Measurements from ENCODE around the gene AGPAT4. TPM values are rescaled to one million over a fixed set of nuclear protein-coding genes. Genes with fewer than 3 reads are reported as not detected.

Gene AGPAT4
- total RNA-seq, 2 donors from 2014 or later, result 61.0 to 61.1 TPM

DNA sequence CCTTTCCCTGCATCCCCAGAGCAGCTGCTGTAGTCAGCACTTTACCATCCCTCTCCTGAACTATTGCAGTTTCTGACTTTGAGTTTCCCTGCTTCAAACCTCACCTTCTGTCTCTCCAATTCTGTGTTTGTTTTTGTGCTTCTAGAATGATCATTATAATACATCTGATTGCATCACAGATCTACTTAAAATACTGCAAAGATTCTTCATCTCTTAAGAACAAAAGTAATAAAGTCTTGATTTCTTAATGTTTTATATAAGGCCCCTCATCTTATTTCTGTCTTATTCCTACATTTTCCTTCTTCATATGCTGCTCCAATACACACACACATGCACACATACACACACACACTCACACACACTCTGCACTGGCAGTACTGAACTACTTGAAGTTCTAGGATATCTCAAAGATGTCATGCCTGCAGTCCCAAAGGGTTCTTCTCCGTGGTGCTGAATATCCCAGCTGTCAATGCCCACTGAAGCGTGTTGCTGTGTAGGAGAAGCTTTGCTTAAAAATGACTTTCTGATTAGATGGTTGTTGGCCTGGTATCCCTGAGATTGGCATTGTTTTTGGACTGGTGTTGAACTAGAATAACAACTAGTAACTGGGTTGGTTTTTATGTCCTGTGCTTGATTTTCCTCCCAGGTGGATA is 185.1 kb downstream of the AGPAT4 start:
- no peak overlapping the region for H3K27ac ChIP-seq (ENCODE audit: low read depth, low read length)
- no peaks in the 10 kb centered on the region for H3K9me3 ChIP-seq (ENCODE audit: control insufficient read depth, low read length)
- TF ChIP-seq, protein P1, sequence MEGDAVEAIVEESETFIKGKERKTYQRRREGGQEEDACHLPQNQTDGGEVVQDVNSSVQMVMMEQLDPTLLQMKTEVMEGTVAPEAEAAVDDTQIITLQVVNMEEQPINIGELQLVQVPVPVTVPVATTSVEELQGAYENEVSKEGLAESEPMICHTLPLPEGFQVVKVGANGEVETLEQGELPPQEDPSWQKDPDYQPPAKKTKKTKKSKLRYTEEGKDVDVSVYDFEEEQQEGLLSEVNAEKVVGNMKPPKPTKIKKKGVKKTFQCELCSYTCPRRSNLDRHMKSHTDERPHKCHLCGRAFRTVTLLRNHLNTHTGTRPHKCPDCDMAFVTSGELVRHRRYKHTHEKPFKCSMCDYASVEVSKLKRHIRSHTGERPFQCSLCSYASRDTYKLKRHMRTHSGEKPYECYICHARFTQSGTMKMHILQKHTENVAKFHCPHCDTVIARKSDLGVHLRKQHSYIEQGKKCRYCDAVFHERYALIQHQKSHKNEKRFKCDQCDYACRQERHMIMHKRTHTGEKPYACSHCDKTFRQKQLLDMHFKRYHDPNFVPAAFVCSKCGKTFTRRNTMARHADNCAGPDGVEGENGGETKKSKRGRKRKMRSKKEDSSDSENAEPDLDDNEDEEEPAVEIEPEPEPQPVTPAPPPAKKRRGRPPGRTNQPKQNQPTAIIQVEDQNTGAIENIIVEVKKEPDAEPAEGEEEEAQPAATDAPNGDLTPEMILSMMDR (conservative IDR thresholded peaks at IDR 0.05), result no peak
- Mint-ChIP-seq H3K27ac (no peak overlapping the region), H3K4me3 (no peak overlapping the region), H3K36me3 (ENCODE audit: low read depth) (peaks cover 61% of the 10 kb centered on the region), H3K27me3 (ENCODE audit: insufficient read depth) (no peaks in the 10 kb centered on the region), H3K4me1 (no peaks in the 10 kb centered on the region), H3K9me3 (no peaks in the 10 kb centered on the region)
- no peak for DNase-seq
- no peak overlapping the region for H3K4me3 ChIP-seq (ENCODE audit: low read length)
- WGBS, 2 experiments (ENCODE audit: insufficient coverage in 1 of 2, insufficient read length in 1 of 2), result 85 to 88% methylated on average over 2 of the region's 2 CpGs
- peaks cover 95% of the 10 kb centered on the region for H3K36me3 ChIP-seq (ENCODE audit: control insufficient read depth, insufficient read depth, low read length)
- no peak overlapping the region for H3K9ac ChIP-seq (ENCODE audit: extremely low read depth, low read length, poor library complexity, severe bottlenecking)
- no peaks in the 10 kb centered on the region for H3K4me1 ChIP-seq (ENCODE audit: control insufficient read depth, insufficient read depth, low read length)
- H3K27me3 ChIP-seq (ENCODE audit: control insufficient read depth, insufficient read depth, low read length, poor library complexity, severe bottlenecking), result no peaks in the 10 kb centered on the region

DNA sequence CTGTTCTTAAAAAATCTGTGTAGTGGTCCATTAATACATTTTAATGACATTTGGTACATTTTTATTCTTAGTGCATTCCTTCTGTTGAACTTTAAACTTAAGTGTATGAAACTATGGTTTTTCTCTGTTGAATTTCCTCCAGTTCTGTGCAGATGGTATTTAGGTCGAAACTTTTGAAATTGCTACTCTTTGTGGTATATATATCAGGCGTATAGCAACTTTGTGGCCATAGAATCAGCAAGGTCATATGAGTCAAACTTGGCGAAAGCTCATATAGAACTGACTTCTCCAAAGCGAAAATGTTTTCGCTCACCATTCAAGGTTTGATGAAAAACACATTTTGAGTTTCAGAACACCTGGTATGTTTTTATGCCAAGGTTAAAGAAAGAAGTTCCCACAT is 188.6 kb downstream of the AGPAT4 start:
- peaks cover 45% of the 10 kb centered on the region for H3K36me3 Mint-ChIP-seq (ENCODE audit: low read depth)
- no peaks in the 10 kb centered on the region for H3K27me3 Mint-ChIP-seq (ENCODE audit: insufficient read depth)
- Histone ChIP-seq H3K9me3 (ENCODE audit: control insufficient read depth, low read length) (no peaks in the 10 kb centered on the region), H3K4me3 (ENCODE audit: low read length) (no peak overlapping the region), H3K27ac (ENCODE audit: low read depth, low read length) (no peak overlapping the region), H3K9ac (ENCODE audit: extremely low read depth, low read length, poor library complexity, severe bottlenecking) (no peak overlapping the region), H3K4me1 (ENCODE audit: control insufficient read depth, insufficient read depth, low read length) (no peaks in the 10 kb centered on the region), H3K27me3 (ENCODE audit: control insufficient read depth, insufficient read depth, low read length, poor library complexity, severe bottlenecking) (no peaks in the 10 kb centered on the region), H3K36me3 (ENCODE audit: control insufficient read depth, insufficient read depth, low read length) (peaks cover 99% of the 10 kb centered on the region)
- H3K4me1 Mint-ChIP-seq, result no peaks in the 10 kb centered on the region
- no peak for DNase-seq
- 95 to 100% methylated on average over 5 of the region's 5 CpGs for WGBS, 2 experiments (ENCODE audit: insufficient coverage in 1 of 2, insufficient read length in 1 of 2)
- TF ChIP-seq, protein P1 (conservative IDR thresholded peaks at IDR 0.05), result no peak
- H3K4me3 Mint-ChIP-seq, result no peak overlapping the region
- no peak overlapping the region for H3K27ac Mint-ChIP-seq
- H3K9me3 Mint-ChIP-seq, result no peaks in the 10 kb centered on the region

DNA sequence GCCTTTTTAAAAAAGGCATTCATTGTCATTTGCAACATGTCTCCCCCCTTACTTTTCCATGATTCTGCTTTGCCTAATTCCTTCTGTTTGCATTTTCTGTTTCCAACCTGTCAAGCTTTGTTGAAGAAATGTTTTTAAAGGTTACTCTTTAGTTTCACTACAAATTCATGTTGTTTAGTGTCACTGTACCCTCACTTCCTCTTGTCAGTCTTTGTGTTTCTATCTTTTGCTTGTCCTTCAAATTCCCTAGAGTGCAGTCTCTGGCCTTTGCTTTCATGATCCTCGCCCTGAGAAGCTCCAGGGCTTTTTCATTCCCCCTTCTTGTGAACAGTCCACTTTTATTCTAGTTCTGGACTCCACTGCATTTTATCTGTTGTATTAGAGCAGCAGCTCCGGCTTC is 191.6 kb downstream of the AGPAT4 start:
- TF ChIP-seq, protein P1 (conservative IDR thresholded peaks at IDR 0.05), result no peak
- no peaks in the 10 kb centered on the region for H3K9me3 Mint-ChIP-seq
- no peaks in the 10 kb centered on the region for H3K4me1 Mint-ChIP-seq
- 93 to 100% methylated on average over 2 of the region's 2 CpGs for WGBS, 2 experiments (ENCODE audit: insufficient coverage in 1 of 2, insufficient read length in 1 of 2)
- Histone ChIP-seq H3K27ac (ENCODE audit: low read depth, low read length) (peak overlapping the region; percentile 11), H3K36me3 (ENCODE audit: control insufficient read depth, insufficient read depth, low read length) (peaks cover 82% of the 10 kb centered on the region), H3K4me3 (ENCODE audit: low read length) (no peak overlapping the region), H3K27me3 (ENCODE audit: control insufficient read depth, insufficient read depth, low read length, poor library complexity, severe bottlenecking) (no peaks in the 10 kb centered on the region), H3K4me1 (ENCODE audit: control insufficient read depth, insufficient read depth, low read length) (no peaks in the 10 kb centered on the region), H3K9me3 (ENCODE audit: control insufficient read depth, low read length) (no peaks in the 10 kb centered on the region), H3K9ac (ENCODE audit: extremely low read depth, low read length, poor library complexity, severe bottlenecking) (no peak overlapping the region)
- H3K36me3 Mint-ChIP-seq (ENCODE audit: low read depth), result peaks cover 27% of the 10 kb centered on the region
- no peaks in the 10 kb centered on the region for H3K27me3 Mint-ChIP-seq (ENCODE audit: insufficient read depth)
- DNase-seq, result no peak
- H3K27ac Mint-ChIP-seq, result no peak overlapping the region
- no peak overlapping the region for H3K4me3 Mint-ChIP-seq
